Measurements from ENCODE around the gene FGGY. TPM values are rescaled to one million over a fixed set of nuclear protein-coding genes. Genes with fewer than 3 reads are reported as not detected.
"Not testable (repeated sequence)": the region's sequence is repeated elsewhere in the genome, so short reads cannot be mapped to it uniquely, and the experiment has no call there.

The FGGY gene
- total and polyA plus RNA-seq, 3 experiments from 2014 or later: 5.3 to 7.9 (median 6.6) TPM

DNA sequence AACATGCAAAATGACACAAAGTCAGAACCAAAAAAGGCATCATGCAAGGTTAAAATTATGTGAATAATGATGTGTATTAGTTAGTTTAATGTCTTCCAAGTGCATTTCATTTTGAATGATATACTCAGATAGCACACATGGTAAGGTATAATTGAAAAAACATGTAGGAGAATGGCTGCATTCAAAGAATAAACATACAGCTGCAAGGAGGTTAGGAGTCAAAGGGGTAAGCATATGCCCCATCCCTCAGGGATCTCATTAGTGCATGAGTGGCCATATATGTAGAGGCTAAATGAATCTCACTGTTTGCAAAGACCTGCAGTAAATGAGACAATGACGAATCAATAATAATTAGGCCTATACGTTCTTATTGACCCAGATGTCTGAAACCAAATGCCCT, 338.2 kb downstream of the FGGY start:
- Mint-ChIP-seq H3K9me3 (no peaks in the 10 kb centered on the region), H3K4me3 (no peak overlapping the region), H3K27me3 (peaks cover 0 to 2% of the 10 kb centered on the region in 2 donors), H3K27ac (no peak overlapping the region), H3K4me1 (no peaks in the 10 kb centered on the region), H3K36me3 (peaks cover 0 to 5% (median 4%) of the 10 kb centered on the region in 3 donors)
- POLR2A ChIA-PET: no interaction called here
- Histone ChIP-seq H3K27ac (ENCODE audit: low read depth, low read length) (no peak overlapping the region), H3K27me3 (ENCODE audit: insufficient read depth, low read length, poor library complexity, severe bottlenecking) (no peaks in the 10 kb centered on the region), H3K9me3 (ENCODE audit: low read length) (no peaks in the 10 kb centered on the region), H3K4me3 (ENCODE audit: low read length) (no peak overlapping the region), H3K36me3 (ENCODE audit: insufficient read depth, low read length) (no peaks in the 10 kb centered on the region), H3K4me1 (ENCODE audit: insufficient read depth, low read length) (no peaks in the 10 kb centered on the region)
- DNase-seq: no peak
- CTCF ChIA-PET: no interaction called here

DNA sequence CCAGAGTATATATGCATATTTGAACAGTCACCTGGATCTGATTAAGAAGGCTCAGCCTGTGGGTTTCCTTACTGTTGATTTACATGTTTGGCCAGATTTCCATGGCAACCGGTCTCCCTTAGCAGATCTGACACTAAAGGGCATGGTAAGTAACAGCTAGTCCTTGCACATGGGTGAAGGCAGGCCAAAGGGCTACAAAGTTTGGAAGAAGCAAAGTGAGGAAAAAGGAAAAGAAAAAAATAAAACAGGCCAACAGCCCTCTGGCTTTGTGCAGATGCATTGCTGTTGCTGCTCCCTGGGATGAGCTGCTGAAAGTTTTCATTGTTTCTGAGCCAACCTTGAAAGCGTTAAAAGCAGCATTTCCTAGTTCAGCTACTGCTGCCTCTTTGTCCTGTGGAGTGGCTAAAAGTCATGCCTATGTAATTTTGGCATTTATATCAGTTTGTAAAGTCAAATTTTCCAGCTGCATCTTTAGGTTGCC, 341.4 kb downstream of the FGGY start:
- H3K36me3 Mint-ChIP-seq: peaks cover 0 to 6% (median 5%) of the 10 kb centered on the region in 3 donors
- no peak overlapping the region for H3K4me3 Mint-ChIP-seq
- no peaks in the 10 kb centered on the region for H3K9me3 Mint-ChIP-seq
- no peaks in the 10 kb centered on the region for H3K27me3 ChIP-seq (ENCODE audit: insufficient read depth, low read length, poor library complexity, severe bottlenecking)
- no peak overlapping the region for H3K27ac ChIP-seq (ENCODE audit: low read depth, low read length)
- peaks cover 0 to 2% of the 10 kb centered on the region in 2 donors for H3K27me3 Mint-ChIP-seq
- CTCF ChIA-PET: no interaction called here
- no peaks in the 10 kb centered on the region for H3K4me1 ChIP-seq (ENCODE audit: insufficient read depth, low read length)
- no peak overlapping the region for H3K4me3 ChIP-seq (ENCODE audit: low read length)
- DNase-seq: no peak
- H3K36me3 ChIP-seq (ENCODE audit: insufficient read depth, low read length): no peaks in the 10 kb centered on the region
- POLR2A ChIA-PET: no interaction called here
- H3K27ac Mint-ChIP-seq: no peak overlapping the region
- no peaks in the 10 kb centered on the region for H3K4me1 Mint-ChIP-seq
- no peaks in the 10 kb centered on the region for H3K9me3 ChIP-seq (ENCODE audit: low read length)

DNA sequence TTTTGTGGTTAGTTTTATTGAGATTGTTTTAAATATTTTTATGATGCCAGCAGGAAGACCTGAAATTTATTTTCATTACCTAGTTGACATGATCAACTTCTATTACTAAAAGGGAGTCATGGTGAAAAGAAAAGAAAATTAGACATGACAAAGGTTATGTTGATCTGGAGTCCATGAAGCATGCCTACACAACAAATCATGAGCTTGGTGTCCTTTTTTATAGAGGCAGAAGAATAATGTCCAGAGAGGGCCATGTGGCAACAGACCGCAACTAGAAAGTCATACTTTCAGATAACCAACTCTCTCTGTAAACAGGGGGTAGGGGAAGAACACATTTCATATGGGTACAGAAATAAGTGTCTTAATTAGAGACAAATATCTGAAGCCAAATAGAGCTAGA, 342.4 kb downstream of the FGGY start:
- H3K36me3 Mint-ChIP-seq: peaks cover 0 to 6% (median 5%) of the 10 kb centered on the region in 3 donors
- H3K9me3 ChIP-seq (ENCODE audit: low read length): no peaks in the 10 kb centered on the region
- H3K4me1 Mint-ChIP-seq: no peaks in the 10 kb centered on the region
- H3K4me3 ChIP-seq (ENCODE audit: low read length): no peak overlapping the region
- H3K27ac Mint-ChIP-seq: no peak overlapping the region
- peaks cover 0 to 2% of the 10 kb centered on the region in 2 donors for H3K27me3 Mint-ChIP-seq
- H3K27ac ChIP-seq (ENCODE audit: low read depth, low read length): no peak overlapping the region
- no peaks in the 10 kb centered on the region for H3K9me3 Mint-ChIP-seq
- no peaks in the 10 kb centered on the region for H3K27me3 ChIP-seq (ENCODE audit: insufficient read depth, low read length, poor library complexity, severe bottlenecking)
- no peaks in the 10 kb centered on the region for H3K36me3 ChIP-seq (ENCODE audit: insufficient read depth, low read length)
- POLR2A ChIA-PET: no interaction called here
- H3K4me3 Mint-ChIP-seq: no peak overlapping the region
- no peaks in the 10 kb centered on the region for H3K4me1 ChIP-seq (ENCODE audit: insufficient read depth, low read length)
- CTCF ChIA-PET: no interaction called here
- no peak for DNase-seq

DNA sequence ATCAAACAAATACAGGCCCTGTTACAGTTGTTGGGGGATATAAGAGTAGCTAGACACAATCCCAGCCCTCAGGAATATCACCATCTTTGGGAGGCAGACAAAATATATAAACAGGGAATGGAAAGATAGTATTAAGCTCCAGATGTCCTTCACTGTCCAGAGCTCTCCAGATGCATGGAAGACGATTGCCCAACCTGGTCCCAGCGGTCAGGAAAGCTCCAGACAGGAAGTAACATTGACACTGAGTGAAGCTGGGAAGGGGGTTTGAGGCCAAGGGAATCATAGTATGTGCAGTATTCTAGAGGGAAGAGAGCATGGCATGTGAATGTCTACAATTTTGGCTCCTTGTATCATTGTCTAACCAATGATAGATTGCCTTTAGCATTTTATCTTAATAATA, 344.0 kb downstream of the FGGY start:
- POLR2A ChIA-PET: interaction anchor here (0.7 kb wide), 1 partner anchor 171 kb away, joined by 5 read pairs; no protein-coding TSS in a partner anchor
- H3K4me1 Mint-ChIP-seq: no peaks in the 10 kb centered on the region
- no peaks in the 10 kb centered on the region for H3K9me3 Mint-ChIP-seq
- Histone ChIP-seq H3K36me3 (ENCODE audit: insufficient read depth, low read length) (no peaks in the 10 kb centered on the region), H3K4me1 (ENCODE audit: insufficient read depth, low read length) (no peaks in the 10 kb centered on the region), H3K27me3 (ENCODE audit: insufficient read depth, low read length, poor library complexity, severe bottlenecking) (no peaks in the 10 kb centered on the region), H3K9me3 (ENCODE audit: low read length) (no peaks in the 10 kb centered on the region), H3K27ac (ENCODE audit: low read depth, low read length) (no peak overlapping the region), H3K4me3 (ENCODE audit: low read length) (no peak overlapping the region)
- H3K27me3 Mint-ChIP-seq: peaks cover 0 to 2% of the 10 kb centered on the region in 2 donors
- CTCF ChIA-PET: no interaction called here
- DNase-seq: no peak
- no peak overlapping the region for H3K4me3 Mint-ChIP-seq
- H3K27ac Mint-ChIP-seq: no peak overlapping the region
- H3K36me3 Mint-ChIP-seq: peaks cover 0 to 6% (median 5%) of the 10 kb centered on the region in 3 donors

DNA sequence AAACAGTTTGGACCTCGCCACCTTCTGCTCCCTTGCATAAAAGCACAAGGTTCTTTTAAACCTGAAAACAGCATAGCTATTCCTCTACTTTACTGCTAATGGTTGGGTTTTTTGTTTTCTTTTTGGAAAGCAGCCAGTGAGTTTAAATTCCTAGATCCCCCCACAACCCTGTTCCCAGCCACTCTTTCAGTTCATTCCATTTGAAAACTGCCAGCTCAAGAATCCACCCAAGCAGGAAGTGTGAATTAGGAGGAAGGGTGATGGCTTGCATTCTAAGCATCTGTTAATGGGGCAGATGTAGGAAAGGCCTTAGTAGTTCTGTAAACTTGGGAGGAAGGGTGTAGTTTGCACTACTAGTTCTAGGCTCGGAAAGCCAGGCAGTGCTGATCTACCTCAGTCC, 344.9 kb downstream of the FGGY start:
- H3K4me1 ChIP-seq (ENCODE audit: insufficient read depth, low read length): no peaks in the 10 kb centered on the region
- POLR2A ChIA-PET: no interaction called here
- H3K27ac ChIP-seq (ENCODE audit: low read depth, low read length): no peak overlapping the region
- Mint-ChIP-seq H3K27me3 (peaks cover 0 to 2% of the 10 kb centered on the region in 2 donors), H3K9me3 (peaks cover 0 to 1% (median 0%) of the 10 kb centered on the region in 5 donors), H3K36me3 (peaks cover 0 to 10% (median 6%) of the 10 kb centered on the region in 3 donors), H3K4me3 (no peak overlapping the region), H3K27ac (peak overlapping the region in 1 of 8 donors; percentile 16), H3K4me1 (no peaks in the 10 kb centered on the region)
- H3K9me3 ChIP-seq (ENCODE audit: low read length): no peaks in the 10 kb centered on the region
- H3K27me3 ChIP-seq (ENCODE audit: insufficient read depth, low read length, poor library complexity, severe bottlenecking): no peaks in the 10 kb centered on the region
- no peak overlapping the region for H3K4me3 ChIP-seq (ENCODE audit: low read length)
- CTCF ChIA-PET: no interaction called here
- no peak for DNase-seq
- H3K36me3 ChIP-seq (ENCODE audit: insufficient read depth, low read length): no peaks in the 10 kb centered on the region

DNA sequence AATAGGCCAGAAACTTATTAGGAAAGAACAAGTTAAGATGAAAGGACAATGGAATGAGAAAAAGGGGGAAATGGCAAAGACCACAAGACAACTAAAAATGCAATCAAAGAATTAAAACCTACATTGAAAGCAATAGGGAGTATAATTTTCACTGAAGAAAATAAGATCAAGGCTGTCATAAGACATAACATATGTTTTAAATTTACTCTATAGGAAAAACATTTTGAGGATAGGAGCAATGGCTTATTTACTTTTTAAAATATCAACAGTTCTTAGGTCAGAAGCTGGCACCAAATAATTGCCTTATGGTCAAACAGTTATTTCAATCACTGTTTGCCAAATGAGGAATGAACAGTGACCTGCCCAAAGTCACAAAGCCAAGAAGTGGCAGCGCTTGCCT, 346.6 kb downstream of the FGGY start:
- Histone ChIP-seq H3K4me1 (ENCODE audit: insufficient read depth, low read length) (no peaks in the 10 kb centered on the region), H3K9me3 (ENCODE audit: low read length) (no peaks in the 10 kb centered on the region), H3K36me3 (ENCODE audit: insufficient read depth, low read length) (no peaks in the 10 kb centered on the region), H3K4me3 (ENCODE audit: low read length) (no peak overlapping the region), H3K27ac (ENCODE audit: low read depth, low read length) (no peak overlapping the region), H3K27me3 (ENCODE audit: insufficient read depth, low read length, poor library complexity, severe bottlenecking) (no peaks in the 10 kb centered on the region)
- Mint-ChIP-seq H3K4me3 (no peak overlapping the region), H3K27ac (no peak overlapping the region), H3K36me3 (peaks cover 0 to 15% (median 4%) of the 10 kb centered on the region in 3 donors), H3K4me1 (no peaks in the 10 kb centered on the region), H3K27me3 (peaks cover 0 to 2% of the 10 kb centered on the region in 2 donors), H3K9me3 (peaks cover 0 to 6% (median 0%) of the 10 kb centered on the region in 5 donors)
- CTCF ChIA-PET: no interaction called here
- POLR2A ChIA-PET: no interaction called here
- no peak for DNase-seq

DNA sequence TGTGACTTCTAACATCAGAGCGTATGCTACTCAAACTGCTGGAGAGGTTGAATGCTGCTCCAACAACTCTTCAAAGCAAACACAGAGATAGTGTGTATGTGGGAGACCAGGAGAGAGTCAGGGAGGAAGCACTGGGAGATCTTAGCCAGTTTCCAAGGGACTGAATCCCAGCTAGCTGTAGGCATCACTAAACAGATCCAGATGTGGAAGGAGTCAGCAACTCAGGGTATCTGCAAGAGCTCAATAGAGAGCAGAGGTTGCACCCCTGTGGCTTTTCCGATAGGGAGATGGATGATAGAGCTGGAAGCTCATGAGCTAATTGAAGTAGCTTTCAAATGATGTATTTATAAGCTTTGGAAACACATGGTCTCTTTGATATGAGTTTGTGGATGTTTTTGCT, 349.0 kb downstream of the FGGY start:
- peaks cover 0 to 10% (median 2%) of the 10 kb centered on the region in 3 donors for H3K36me3 Mint-ChIP-seq
- POLR2A ChIA-PET: no interaction called here

DNA sequence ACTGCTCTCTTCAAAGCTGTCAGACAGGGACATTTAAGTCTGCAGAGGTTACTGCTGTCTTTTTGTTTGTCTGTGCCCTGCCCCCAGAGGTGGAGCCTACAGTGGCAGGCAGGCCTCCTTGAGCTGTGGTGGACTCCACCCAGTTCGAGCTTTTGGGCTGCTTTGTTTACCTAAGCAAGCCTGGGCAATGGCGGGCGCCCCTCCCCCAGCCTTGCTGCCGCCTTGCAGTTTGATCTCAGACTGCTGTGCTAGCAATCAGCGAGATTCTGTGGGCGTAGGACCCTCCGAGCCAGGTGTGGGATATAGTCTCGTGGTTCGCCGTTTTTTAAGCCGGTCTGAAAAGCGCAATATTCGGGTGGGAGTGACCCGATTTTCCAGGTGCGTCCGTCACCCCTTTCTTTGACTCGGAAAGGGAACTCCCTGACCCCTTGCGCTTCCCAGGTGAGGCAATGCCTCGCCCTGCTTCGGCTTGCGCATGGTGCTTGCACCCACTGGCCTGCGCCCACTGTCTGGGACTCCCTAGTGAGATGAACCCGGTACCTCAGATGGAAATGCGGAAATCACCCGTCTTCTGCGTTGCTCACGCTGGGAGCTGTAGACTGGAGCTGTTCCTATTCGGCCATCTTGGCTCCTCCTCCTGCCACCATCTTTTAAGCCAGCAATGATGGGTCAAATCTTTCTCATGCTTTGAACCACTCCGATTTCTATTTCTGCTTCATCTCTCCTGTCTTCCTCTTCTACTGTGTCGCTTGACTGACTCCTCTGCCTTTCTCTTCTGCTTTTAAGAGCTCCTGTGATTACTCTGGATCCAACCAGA, 356.5 kb downstream of the FGGY start:
- H3K27ac ChIP-seq (ENCODE audit: low read depth, low read length); H3K4me3 ChIP-seq (ENCODE audit: low read length); H3K9me3 Mint-ChIP-seq; CTCF ChIA-PET; H3K27me3 ChIP-seq (ENCODE audit: insufficient read depth, low read length, poor library complexity, severe bottlenecking); H3K9me3 ChIP-seq (ENCODE audit: low read length); H3K4me1 ChIP-seq (ENCODE audit: insufficient read depth, low read length); H3K4me3 Mint-ChIP-seq; DNase-seq; H3K4me1 Mint-ChIP-seq; H3K27me3 Mint-ChIP-seq; POLR2A ChIA-PET; H3K27ac Mint-ChIP-seq; H3K36me3 ChIP-seq (ENCODE audit: insufficient read depth, low read length): not testable (repeated sequence)
- H3K36me3 Mint-ChIP-seq: peaks cover 0 to 11% (median 1%) of the 10 kb centered on the region in 3 donors

More for the DNA sequence above, 349.0 kb downstream of the FGGY start:
- no peak overlapping the region for H3K27ac ChIP-seq (ENCODE audit: low read depth, low read length)
- no peaks in the 10 kb centered on the region for H3K9me3 ChIP-seq (ENCODE audit: low read length)
- no peak for DNase-seq
- H3K4me1 Mint-ChIP-seq: no peaks in the 10 kb centered on the region
- peaks cover 0 to 7% (median 1%) of the 10 kb centered on the region in 5 donors for H3K9me3 Mint-ChIP-seq
- no peak overlapping the region for H3K4me3 ChIP-seq (ENCODE audit: low read length)
- peak overlapping the region in 1 of 8 donors; percentile 1 for H3K27ac Mint-ChIP-seq
- H3K27me3 Mint-ChIP-seq: no peaks in the 10 kb centered on the region
- CTCF ChIA-PET: no interaction called here
- H3K4me1 ChIP-seq (ENCODE audit: insufficient read depth, low read length): no peaks in the 10 kb centered on the region
- H3K36me3 ChIP-seq (ENCODE audit: insufficient read depth, low read length): no peaks in the 10 kb centered on the region
- H3K27me3 ChIP-seq (ENCODE audit: insufficient read depth, low read length, poor library complexity, severe bottlenecking): no peaks in the 10 kb centered on the region
- no peak overlapping the region for H3K4me3 Mint-ChIP-seq
